ENCODE measurements around the gene NIT1.

Gene NIT1

DNA sequence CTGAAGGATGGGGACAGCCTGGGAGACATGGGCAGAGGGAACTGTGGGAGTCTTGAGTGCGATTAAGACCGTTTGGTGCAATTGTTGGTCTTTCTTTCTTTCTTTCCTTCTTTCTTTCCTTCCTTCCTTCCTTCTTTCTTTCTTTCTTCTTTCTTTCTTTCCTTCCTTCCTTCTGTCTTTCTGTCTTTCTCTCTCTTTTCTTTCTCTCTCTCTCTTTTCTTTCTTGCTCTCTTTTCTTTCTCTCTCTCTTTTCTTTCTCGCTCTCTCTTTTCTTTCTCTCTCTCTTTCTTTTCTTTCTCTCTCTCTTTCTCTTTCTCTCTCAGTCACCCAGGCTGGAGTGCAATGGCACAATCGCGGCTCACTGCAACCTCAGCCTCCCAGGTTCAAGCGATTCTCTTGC, 22.7 kb upstream of the NIT1 start:
- no peak for DNase-seq (ENCODE audit: extremely low spot score)
- TF ChIP-seq, protein P1, sequence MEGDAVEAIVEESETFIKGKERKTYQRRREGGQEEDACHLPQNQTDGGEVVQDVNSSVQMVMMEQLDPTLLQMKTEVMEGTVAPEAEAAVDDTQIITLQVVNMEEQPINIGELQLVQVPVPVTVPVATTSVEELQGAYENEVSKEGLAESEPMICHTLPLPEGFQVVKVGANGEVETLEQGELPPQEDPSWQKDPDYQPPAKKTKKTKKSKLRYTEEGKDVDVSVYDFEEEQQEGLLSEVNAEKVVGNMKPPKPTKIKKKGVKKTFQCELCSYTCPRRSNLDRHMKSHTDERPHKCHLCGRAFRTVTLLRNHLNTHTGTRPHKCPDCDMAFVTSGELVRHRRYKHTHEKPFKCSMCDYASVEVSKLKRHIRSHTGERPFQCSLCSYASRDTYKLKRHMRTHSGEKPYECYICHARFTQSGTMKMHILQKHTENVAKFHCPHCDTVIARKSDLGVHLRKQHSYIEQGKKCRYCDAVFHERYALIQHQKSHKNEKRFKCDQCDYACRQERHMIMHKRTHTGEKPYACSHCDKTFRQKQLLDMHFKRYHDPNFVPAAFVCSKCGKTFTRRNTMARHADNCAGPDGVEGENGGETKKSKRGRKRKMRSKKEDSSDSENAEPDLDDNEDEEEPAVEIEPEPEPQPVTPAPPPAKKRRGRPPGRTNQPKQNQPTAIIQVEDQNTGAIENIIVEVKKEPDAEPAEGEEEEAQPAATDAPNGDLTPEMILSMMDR (IDR thresholded peaks at IDR 0.05; ENCODE audit: control extremely low read depth, extremely low read depth, low read depth, missing control alignments), result no peak
- ChIA-PET POLR2A (no interaction called here), CTCF (interaction anchor here (1.1 to 8.2 kb wide), 4 partner anchors 12 to 97 kb away, joined by 4 to 137 read pairs (median 62); partner anchors contain the start of genes ARHGAP30 and USF1)

DNA sequence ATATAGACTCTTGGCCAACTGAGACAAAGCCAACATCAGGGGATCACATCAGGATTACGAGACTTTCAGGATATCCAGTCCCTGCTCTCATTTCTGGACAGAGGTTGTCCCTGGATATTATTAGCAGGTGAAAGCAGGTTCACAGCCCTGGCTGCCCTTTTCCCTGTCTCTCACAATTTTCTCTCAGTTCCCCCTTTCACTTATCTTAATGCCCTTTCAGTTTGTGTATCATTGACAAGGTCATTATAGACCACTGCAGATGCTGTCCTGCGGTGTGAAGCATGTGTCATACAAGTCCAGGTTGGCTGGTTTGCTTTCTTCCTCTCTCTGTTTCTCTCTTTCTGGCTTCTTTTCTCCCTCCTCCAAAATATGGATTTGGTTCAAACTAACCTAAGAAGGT, 21.9 kb upstream of the NIT1 start:
- POLR2A ChIA-PET, result interaction anchor here (0.9 kb wide), 1 partner anchor 27 kb away, joined by 4 read pairs; the partner anchor contains the start of gene ARHGAP30
- CTCF ChIA-PET, result interaction anchor here (0.9 to 8.2 kb wide), 13 partner anchors 9 to 98 kb away, joined by 3 to 137 read pairs (median 5); partner anchors contain the start of genes ARHGAP30, TSTD1 and USF1
- peak; percentile 71 for DNase-seq (ENCODE audit: extremely low spot score)
- TF ChIP-seq, protein P1 (IDR thresholded peaks at IDR 0.05; ENCODE audit: control extremely low read depth, extremely low read depth, low read depth, missing control alignments), result no peak

DNA sequence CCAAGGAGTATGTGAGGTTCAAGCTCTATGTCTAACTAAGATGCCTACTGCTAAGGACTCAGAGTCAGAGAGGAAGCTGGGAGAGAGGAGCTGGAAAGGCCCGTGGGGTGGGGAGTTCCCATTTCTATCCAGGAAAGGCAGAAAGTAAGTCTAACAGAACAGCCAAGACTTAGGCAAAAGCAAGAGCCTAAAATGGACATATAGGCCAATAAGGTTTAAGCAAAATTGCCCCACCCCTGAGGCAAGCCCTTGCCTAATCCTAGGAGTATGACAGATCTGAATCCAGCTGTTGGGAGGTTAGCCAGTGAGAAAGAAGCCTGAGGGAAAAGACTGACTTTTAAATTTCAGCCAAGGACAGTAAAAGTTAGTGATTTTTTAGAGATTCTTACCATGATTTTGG, 21.4 kb upstream of the NIT1 start:
- no peak for DNase-seq (ENCODE audit: extremely low spot score)
- POLR2A ChIA-PET, result interaction anchor here (0.9 kb wide), 1 partner anchor 27 kb away, joined by 4 read pairs; the partner anchor contains the start of gene ARHGAP30
- CTCF ChIA-PET, result interaction anchor here (0.9 to 8.2 kb wide), 20 partner anchors 7 to 151 kb away, joined by 3 to 137 read pairs (median 5); partner anchors contain the start of genes ARHGAP30, F11R, NECTIN4 and NIT1
- TF ChIP-seq, protein P1 (IDR thresholded peaks at IDR 0.05; ENCODE audit: control extremely low read depth, extremely low read depth, low read depth, missing control alignments), result no peak

DNA sequence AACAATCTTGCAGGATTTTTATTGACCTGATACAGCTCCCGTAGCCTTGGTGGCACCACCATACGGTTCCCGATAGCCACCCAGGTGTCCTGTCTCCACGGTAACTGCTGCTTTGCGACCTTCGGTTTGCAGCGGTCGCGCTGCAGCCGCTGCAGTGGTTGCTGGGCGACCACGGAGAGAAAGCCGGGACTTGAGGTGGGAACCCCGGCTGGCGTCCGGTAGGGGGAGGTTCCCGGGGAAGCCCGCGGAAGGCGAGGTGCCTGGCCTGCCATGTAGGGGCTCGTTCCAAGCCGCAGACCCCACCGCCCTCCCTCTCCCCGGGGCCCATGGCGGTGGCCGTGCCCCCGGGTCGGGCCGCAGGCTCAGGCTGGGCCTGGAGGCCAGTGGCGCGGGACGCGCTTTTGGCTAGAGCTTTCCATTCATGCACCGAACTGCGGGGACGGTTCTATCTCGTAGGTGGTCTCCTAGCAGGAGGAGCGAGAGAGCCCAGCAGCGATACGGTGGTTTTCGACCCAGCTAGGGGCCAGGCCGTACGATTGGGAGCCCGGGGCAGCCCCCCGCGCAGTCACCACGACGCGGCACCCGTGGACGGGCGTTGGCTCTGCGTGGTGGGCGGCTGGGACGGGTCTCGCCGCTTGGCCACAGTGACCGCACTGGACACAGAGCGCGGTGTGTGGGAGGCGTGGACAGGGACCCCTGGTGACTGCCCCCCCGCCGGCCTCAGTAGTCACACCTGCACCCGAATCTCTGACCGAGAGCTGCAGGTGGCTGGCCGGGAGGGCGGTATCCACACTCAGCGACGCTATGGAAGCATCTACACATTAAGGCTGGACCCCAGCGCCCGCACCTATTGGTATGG, 19.5 kb upstream of the NIT1 start, which contains the start of gene KLHDC9:
KLHDC9 (plus strand) TSS at position 152 of the 859 bp plus-strand sequence; CDS start at position 327, 175 bp downstream.
- TF ChIP-seq, protein P1 (IDR thresholded peaks at IDR 0.05; ENCODE audit: control extremely low read depth, extremely low read depth, low read depth, missing control alignments), result peak; percentile 16
- ChIA-PET POLR2A (interaction anchor here (0.6 to 1.1 kb wide), 3 partner anchors 10 to 60 kb away, joined by 3 read pairs; partner anchors contain the start of genes DEDD and TSTD1), CTCF (interaction anchor here (0.6 to 8.2 kb wide), 25 partner anchors 7 to 114 kb away, joined by 3 to 137 read pairs (median 5); partner anchors contain the start of genes ARHGAP30, DEDD, NECTIN4 and NIT1)
- peak; percentile 95 for DNase-seq (ENCODE audit: extremely low spot score)

DNA sequence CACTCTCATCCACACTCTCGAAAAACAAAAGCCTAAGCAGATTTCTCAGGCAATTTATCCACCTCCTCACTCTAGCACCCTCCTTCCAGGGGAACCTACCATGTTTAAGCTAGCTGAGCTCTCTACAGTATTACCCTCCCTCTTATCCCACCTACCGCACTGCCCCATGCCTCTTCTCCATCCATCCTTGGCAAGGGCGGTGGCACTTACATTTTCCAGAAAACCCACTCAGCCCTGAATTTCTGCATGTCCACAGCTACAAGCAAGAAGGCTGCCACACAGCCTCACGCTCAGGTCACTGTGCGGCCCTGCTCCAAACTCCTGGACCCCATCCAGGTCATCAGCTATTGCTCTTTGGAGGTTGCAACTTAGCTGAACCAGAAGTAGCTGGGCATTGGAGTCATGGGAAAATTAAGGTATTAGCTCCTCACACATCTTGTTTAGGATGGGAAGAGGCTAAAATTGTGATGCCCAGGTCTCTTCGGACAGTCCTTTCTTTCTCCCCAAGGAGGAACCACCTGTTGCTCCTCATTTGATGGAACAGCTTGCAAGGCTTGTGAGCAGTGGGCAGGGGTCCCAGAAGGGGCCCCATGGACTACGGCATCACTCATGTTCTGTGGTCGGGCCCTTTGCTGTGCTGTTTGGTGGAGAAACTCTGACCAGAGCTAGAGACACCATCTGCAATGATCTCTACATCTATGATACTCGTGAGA, 18.7 kb upstream of the NIT1 start:
- POLR2A ChIA-PET, result interaction anchor here (1.0 kb wide), 1 partner anchor 67 kb away, joined by 3 read pairs; the partner anchor contains the start of gene PPOX
- CTCF ChIA-PET, result interaction anchor here (1.0 to 8.2 kb wide), 16 partner anchors 9 to 101 kb away, joined by 3 to 137 read pairs (median 7); partner anchors contain the start of genes ARHGAP30, DEDD, NIT1 and PFDN2
- TF ChIP-seq, protein P1 (IDR thresholded peaks at IDR 0.05; ENCODE audit: control extremely low read depth, extremely low read depth, low read depth, missing control alignments), result no peak
- no peak for DNase-seq (ENCODE audit: extremely low spot score)
